WTC11 (cell line): ENCODE measurements around the gene ADGRB2. TPM values are rescaled to one million over a fixed set of nuclear protein-coding genes. Genes with fewer than 3 reads are reported as not detected.

Experiments used
- ATAC-seq: fragments of 200-7000 bp; cut with Tn5 transposase; 2 replicates; pipeline ENCODE4 v1.10.0; 2021; ENCODE audit warnings: mild to moderate bottlenecking, moderate library complexity
- CTCF ChIA-PET: fragments of 300-600 bp; sonication (Branson Sonifier 250); formaldehyde crosslinking; loops from one replicate; lab custom pipeline; 2021; ENCODE audit warnings: antibody characterized with exemption; lab: Charles Lee
- POLR2A ChIA-PET: fragments of 350-600 bp; sonication (Branson Sonifier 250); formaldehyde crosslinking; loops from one replicate; lab custom pipeline; 2021; ENCODE audit warnings: antibody characterized with exemption; lab: Charles Lee
- DNase-seq: peaks from one replicate; pipeline ENCODE4 v3.0.0; 2021; ENCODE audit warnings: low spot score
- H3K27ac Mint-ChIP-seq: 2 replicates; pipeline ENCODE4 v1.8.0; 2021; ENCODE audit warnings: mixed read lengths
- H3K27me3 Mint-ChIP-seq: 2 replicates; pipeline ENCODE4 v1.8.0; 2021; ENCODE audit warnings: low read depth, mild to moderate bottlenecking, moderate library complexity, mixed read lengths
- H3K36me3 Mint-ChIP-seq: 2 replicates; pipeline ENCODE4 v1.8.0; 2021; ENCODE audit warnings: mixed read lengths
- H3K4me1 Mint-ChIP-seq: 2 replicates; pipeline ENCODE4 v1.8.0; 2022; ENCODE audit warnings: mixed read lengths
- H3K4me3 Mint-ChIP-seq: 2 replicates; pipeline ENCODE4 v1.8.0; 2021; ENCODE audit warnings: mild to moderate bottlenecking, moderate library complexity, mixed read lengths
- H3K9me3 Mint-ChIP-seq: 2 replicates; pipeline ENCODE4 v1.8.0; 2021; ENCODE audit warnings: mixed read lengths
- ATF6 ChIP-seq: sonication (generic); formaldehyde crosslinking; IDR thresholded peaks from 2 replicates; pipeline ENCODE4 v1.8.1; 2023; ENCODE audit warnings: mild to moderate bottlenecking, missing genetic modification reagents
- CDX4 ChIP-seq: fragments of 250-450 bp; sonication (Bioruptor Pico); IDR thresholded peaks from 2 replicates; pipeline ENCODE4 v1.9.0; 2021; ENCODE audit warnings: moderate library complexity, mild to moderate bottlenecking, inconsistent platforms, borderline replicate concordance
- CREB1 ChIP-seq: sonication (generic); formaldehyde crosslinking; IDR thresholded peaks from 2 replicates; pipeline ENCODE4 v1.8.0; 2023; ENCODE audit warnings: mild to moderate bottlenecking, missing genetic modification reagents
- E2F1 ChIP-seq: sonication (generic); formaldehyde crosslinking; IDR thresholded peaks from 2 replicates; pipeline ENCODE4 v1.8.0; 2022; ENCODE audit warnings: mild to moderate bottlenecking, missing genetic modification reagents
- ESRRA ChIP-seq: sonication (generic); formaldehyde crosslinking; IDR thresholded peaks from 2 replicates; pipeline ENCODE4 v1.8.1; 2022; ENCODE audit warnings: mild to moderate bottlenecking, missing genetic modification reagents, borderline replicate concordance
- ETV6 ChIP-seq: sonication (generic); formaldehyde crosslinking; IDR thresholded peaks from 2 replicates; pipeline ENCODE4 v1.8.1; 2022; ENCODE audit warnings: mild to moderate bottlenecking, missing genetic modification reagents
- HMGXB4 ChIP-seq: sonication (generic); formaldehyde crosslinking; IDR thresholded peaks from 2 replicates; pipeline ENCODE4 v1.8.1; 2023; ENCODE audit warnings: mild to moderate bottlenecking, moderate library complexity, missing genetic modification reagents
- KAT7 ChIP-seq: sonication (generic); formaldehyde crosslinking; IDR thresholded peaks from 2 replicates; pipeline ENCODE4 v1.8.1; 2023; ENCODE audit warnings: missing genetic modification reagents, mild to moderate bottlenecking, borderline replicate concordance
- MAX ChIP-seq: sonication (generic); formaldehyde crosslinking; IDR thresholded peaks from 2 replicates; pipeline ENCODE4 v1.8.0; 2022; ENCODE audit warnings: mild to moderate bottlenecking, missing genetic modification reagents
- NFATC4 ChIP-seq: fragments of 250-450 bp; sonication (Bioruptor Pico); IDR thresholded peaks from 2 replicates; pipeline ENCODE4 v1.9.0; 2021; ENCODE audit warnings: mild to moderate bottlenecking
- SMAD4 ChIP-seq: sonication (generic); formaldehyde crosslinking; IDR thresholded peaks from 2 replicates; pipeline ENCODE4 v1.8.0; 2022; ENCODE audit warnings: mild to moderate bottlenecking, missing genetic modification reagents
- SOX15 ChIP-seq: fragments of 250-450 bp; sonication (Bioruptor Pico); IDR thresholded peaks from 2 replicates; pipeline ENCODE4 v1.9.0; 2021; ENCODE audit warnings: mild to moderate bottlenecking
- SP1 ChIP-seq: sonication (generic); formaldehyde crosslinking; conservative IDR thresholded peaks from 2 replicates; pipeline ENCODE4 v1.8.1; 2022; ENCODE audit warnings: missing genetic modification reagents
- STAT6 ChIP-seq: sonication (generic); formaldehyde crosslinking; conservative IDR thresholded peaks from 2 replicates; pipeline ENCODE4 v1.8.1; 2023; ENCODE audit warnings: mild to moderate bottlenecking, low read depth, missing genetic modification reagents, moderate library complexity
- USF1 ChIP-seq: sonication (generic); formaldehyde crosslinking; IDR thresholded peaks from 2 replicates; pipeline ENCODE4 v1.8.0; 2022; ENCODE audit warnings: mild to moderate bottlenecking, missing genetic modification reagents
- USF2 ChIP-seq: sonication (generic); formaldehyde crosslinking; IDR thresholded peaks from 2 replicates; pipeline ENCODE4 v1.8.1; 2023; ENCODE audit warnings: mild to moderate bottlenecking, missing genetic modification reagents, moderate library complexity
- ZNF138 ChIP-seq: sonication (generic); formaldehyde crosslinking; conservative IDR thresholded peaks from 2 replicates; pipeline ENCODE4 v1.8.1; 2022; ENCODE audit warnings: mild to moderate bottlenecking, moderate library complexity, missing genetic modification reagents
- ZNF281 ChIP-seq: sonication (generic); formaldehyde crosslinking; IDR thresholded peaks from 2 replicates; pipeline ENCODE4 v1.8.0; 2023; ENCODE audit warnings: mild to moderate bottlenecking, missing genetic modification reagents
- ZNF317 ChIP-seq: sonication (generic); formaldehyde crosslinking; IDR thresholded peaks from 2 replicates; pipeline ENCODE4 v1.8.1; 2023; ENCODE audit warnings: low read depth, mild to moderate bottlenecking, moderate library complexity, missing genetic modification reagents, borderline replicate concordance
- ZNF396 ChIP-seq: fragments of 250-450 bp; sonication (Bioruptor Pico); IDR thresholded peaks from 2 replicates; pipeline ENCODE4 v1.8.0; 2021; ENCODE audit warnings: mild to moderate bottlenecking, moderate library complexity, borderline replicate concordance
- ZNF423 ChIP-seq: fragments of 250-450 bp; sonication (Bioruptor Pico); IDR thresholded peaks from 2 replicates; pipeline ENCODE4 v2.1.2; 2022; ENCODE audit warnings: mild to moderate bottlenecking, moderate library complexity
- total RNA-seq: library from RNA; stranded (reverse); gene quantifications from 3 replicates; pipeline ENCODE4 v1.2.3, GENCODE V29; 2021

The ADGRB2 gene
- total RNA-seq, 1 experiment from 2014 or later, result 39.3 TPM

- Mint-ChIP-seq H3K36me3 (no peaks in the 10 kb centered on the region), H3K4me3 (no peak overlapping the region), H3K4me1 (peaks cover 4% of the 10 kb centered on the region; the same call in 1 of the 2 replicates), H3K9me3 (peaks cover 3% of the 10 kb centered on the region; the same call in 1 of the 2 replicates), H3K27me3 (peaks cover 5% of the 10 kb centered on the region), H3K27ac (no peak overlapping the region)
- no peak for TF ChIP-seq MAX (CRISPR knock-in tag)
- no peak for TF ChIP-seq ETV6 (CRISPR knock-in tag)
- no peak for TF ChIP-seq ATF6 (CRISPR knock-in tag)
- TF ChIP-seq ZNF423 (CRISPR knock-in tag), result no peak
- no peak for TF ChIP-seq CREB1 (CRISPR knock-in tag)
- no peak for TF ChIP-seq SOX15 (CRISPR knock-in tag)
- no peak for TF ChIP-seq KAT7
- no peak for TF ChIP-seq SMAD4
- TF ChIP-seq ZNF317 (CRISPR knock-in tag), result no peak
- ATAC-seq, result no peak
- no peak for DNase-seq
- ChIA-PET POLR2A (no interaction called here), CTCF (interaction anchor here (1.0 to 12.9 kb wide), 5 partner anchors 23 to 261 kb away, joined by 3 to 153 read pairs (median 5); partner anchors contain the start of gene TMEM39B)
Observed at GRCh38 chr1:31812158-31812829, 48.2 kb upstream of the ADGRB2 start.

- POLR2A ChIA-PET, result no interaction called here
- H3K27me3 Mint-ChIP-seq, result peaks cover 5% of the 10 kb centered on the region
- H3K4me3 Mint-ChIP-seq, result no peak overlapping the region
- no peaks in the 10 kb centered on the region for H3K36me3 Mint-ChIP-seq
- H3K9me3 Mint-ChIP-seq, result peaks cover 3% of the 10 kb centered on the region; the same call in 1 of the 2 replicates
- H3K27ac Mint-ChIP-seq, result no peak overlapping the region
- DNase-seq (peak; percentile 54), ATAC-seq (peak; percentile 8)
- H3K4me1 Mint-ChIP-seq, result peaks cover 4% of the 10 kb centered on the region; the same call in 1 of the 2 replicates
- CTCF ChIA-PET, result interaction anchor here (1.0 to 12.9 kb wide), 5 partner anchors 23 to 152 kb away, joined by 3 to 153 read pairs (median 5); partner anchors contain the start of gene PTP4A2
- no peak for TF ChIP-seq SP1 (CRISPR knock-in tag)
- TF ChIP-seq USF2 (CRISPR knock-in tag), result no peak
- TF ChIP-seq STAT6 (CRISPR knock-in tag), result no peak
- TF ChIP-seq HMGXB4, result no peak
- no peak for TF ChIP-seq NFATC4 (CRISPR knock-in tag)
- TF ChIP-seq ZNF281 (CRISPR knock-in tag), result no peak
- TF ChIP-seq ZNF396 (CRISPR knock-in tag), result no peak
- no peak for TF ChIP-seq USF1 (CRISPR knock-in tag)
- TF ChIP-seq SMAD4, result no peak
- TF ChIP-seq ZNF138, result no peak
- no peak for TF ChIP-seq E2F1
- no peak for TF ChIP-seq CDX4 (CRISPR knock-in tag)
- TF ChIP-seq ESRRA (CRISPR knock-in tag), result no peak
Observed at GRCh38 chr1:31811605-31812004, 47.5 kb upstream of the ADGRB2 start.
